ENCODE data around the gene CHRNE. TPM values are rescaled to one million over a fixed set of nuclear protein-coding genes. Genes with fewer than 3 reads are reported as not detected.

CHRNE gene
- total and polyA plus RNA-seq, 2 of the 8 experiments (the other 6 are each of a cell fraction or from before 2014, with no cell fraction given): 0.15 to 0.33 TPM

DNA sequence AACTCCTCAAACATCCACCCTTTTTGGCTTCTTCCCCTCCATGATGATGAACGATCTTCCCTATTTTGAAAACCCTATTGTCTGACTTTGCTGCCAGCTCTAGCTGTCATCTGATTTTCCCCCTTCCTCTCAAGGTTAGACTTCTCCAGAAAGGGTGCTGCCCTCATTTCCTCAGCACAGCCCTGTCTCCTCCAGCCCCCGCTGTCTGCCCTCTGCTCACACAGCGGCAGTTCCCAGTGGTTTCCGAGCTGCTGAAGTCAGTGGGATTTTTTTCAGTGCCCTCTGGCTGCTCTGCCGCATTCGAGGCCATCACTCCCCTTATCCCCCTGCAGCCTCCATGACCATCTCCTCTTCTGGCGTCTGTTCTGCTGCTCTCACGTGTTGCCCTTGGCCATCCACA, 30.1 kb downstream of the CHRNE start:
- peaks cover 0 to 2% of the 10 kb centered on the region in 2 experiments; a peak in 1 of 4 replicates for H3K79me2 ChIP-seq (ENCODE audit: control insufficient read depth in 1 of 2, insufficient read depth in 2 of 2, low read length in 2 of 2)
- no peak overlapping the region for H3K56ac ChIP-seq (replicated peaks; ENCODE audit: insufficient read length, low read depth, low read length)
- H4K8ac ChIP-seq (ENCODE audit: extremely low read depth, insufficient read depth, low read length): no peak overlapping the region
- no peak overlapping the region for H2AK5ac ChIP-seq (ENCODE audit: low read depth, low read length)
- no peak overlapping the region for H3K18ac ChIP-seq (ENCODE audit: extremely low read depth, low read length)
- H3K79me1 ChIP-seq (ENCODE audit: low read depth, low read length): peaks cover 3% of the 10 kb centered on the region; the same call in 1 of the 2 replicates
- H2AFZ ChIP-seq (ENCODE audit: low read length): no peak overlapping the region
- no peaks in the 10 kb centered on the region for H3K9me3 ChIP-seq (ENCODE audit: insufficient read depth in 2 of 2, low read depth in 1 of 2, low read length in 1 of 2)
- DNase-seq (ENCODE audit: low read depth in 1 of 2, low spot score in 2 of 2) (no peak), FAIRE-seq (no peak)
- no peak for TF ChIP-seq KDM4A (IDR thresholded peaks at IDR 0.05; ENCODE audit: low read depth, low read length, severe bottlenecking)
- TF ChIP-seq SP4 (IDR thresholded peaks at IDR 0.05; ENCODE audit: low read length): no peak
- TF ChIP-seq HDAC2 (IDR thresholded peaks at IDR 0.05; ENCODE audit: borderline replicate concordance in 1 of 2, low read depth in 2 of 2, low read length in 2 of 2): no peak
- no peak for TF ChIP-seq TBP (IDR thresholded peaks at IDR 0.05; ENCODE audit: low read depth, low read length)
- TF ChIP-seq, protein P1, sequence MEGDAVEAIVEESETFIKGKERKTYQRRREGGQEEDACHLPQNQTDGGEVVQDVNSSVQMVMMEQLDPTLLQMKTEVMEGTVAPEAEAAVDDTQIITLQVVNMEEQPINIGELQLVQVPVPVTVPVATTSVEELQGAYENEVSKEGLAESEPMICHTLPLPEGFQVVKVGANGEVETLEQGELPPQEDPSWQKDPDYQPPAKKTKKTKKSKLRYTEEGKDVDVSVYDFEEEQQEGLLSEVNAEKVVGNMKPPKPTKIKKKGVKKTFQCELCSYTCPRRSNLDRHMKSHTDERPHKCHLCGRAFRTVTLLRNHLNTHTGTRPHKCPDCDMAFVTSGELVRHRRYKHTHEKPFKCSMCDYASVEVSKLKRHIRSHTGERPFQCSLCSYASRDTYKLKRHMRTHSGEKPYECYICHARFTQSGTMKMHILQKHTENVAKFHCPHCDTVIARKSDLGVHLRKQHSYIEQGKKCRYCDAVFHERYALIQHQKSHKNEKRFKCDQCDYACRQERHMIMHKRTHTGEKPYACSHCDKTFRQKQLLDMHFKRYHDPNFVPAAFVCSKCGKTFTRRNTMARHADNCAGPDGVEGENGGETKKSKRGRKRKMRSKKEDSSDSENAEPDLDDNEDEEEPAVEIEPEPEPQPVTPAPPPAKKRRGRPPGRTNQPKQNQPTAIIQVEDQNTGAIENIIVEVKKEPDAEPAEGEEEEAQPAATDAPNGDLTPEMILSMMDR (IDR thresholded peaks at IDR 0.05; ENCODE audit: control extremely low read depth in 1 of 3, insufficient read depth in 1 of 3, low read depth in 1 of 3, low read length in 3 of 3): no peak
- TF ChIP-seq TCF12 (IDR thresholded peaks at IDR 0.05; ENCODE audit: low read depth, low read length): no peak
- TF ChIP-seq TAF7 (optimal IDR thresholded peaks at IDR 0.05; ENCODE audit: borderline replicate concordance, low read depth, low read length): no peak
- TF ChIP-seq KDM1A (IDR thresholded peaks at IDR 0.05; ENCODE audit: borderline replicate concordance, low read length): no peak
- TF ChIP-seq PHF8 (conservative IDR thresholded peaks at IDR 0.05; ENCODE audit: low read depth, low read length): no peak
- H3K4ac ChIP-seq (replicated peaks; ENCODE audit: insufficient read length, low read depth, low read length): no peak overlapping the region
- no peak overlapping the region for H2BK5ac ChIP-seq (ENCODE audit: low read depth, low read length)
- H3K4me3 ChIP-seq (ENCODE audit: extremely low read depth in 1 of 4, insufficient read depth in 2 of 4, low read depth in 3 of 4, low read length in 4 of 4): no peak overlapping the region
- no peak overlapping the region for H3K23ac ChIP-seq (ENCODE audit: insufficient read length)
- H3K27me3 ChIP-seq (replicated peaks in 1 of 4; ENCODE audit: control insufficient read depth in 3 of 4, extremely low read depth in 1 of 4, insufficient read depth in 3 of 4, low read length in 3 of 4): no peaks in the 10 kb centered on the region
- H3K27ac ChIP-seq (ENCODE audit: low read depth, low read length): no peak overlapping the region
- no peaks in the 10 kb centered on the region for H3K23me2 ChIP-seq (ENCODE audit: low read depth, low read length)
- no peak overlapping the region for H3K14ac ChIP-seq (ENCODE audit: insufficient read length)
- H2BK120ac ChIP-seq (replicated peaks; ENCODE audit: low read depth, low read length): no peak overlapping the region
- no peak overlapping the region for H2BK12ac ChIP-seq (ENCODE audit: low read depth, low read length)
- H3K9ac ChIP-seq (replicated peaks in 1 of 4; ENCODE audit: extremely low read depth in 1 of 4, low read depth in 3 of 4, low read length in 3 of 4): 0 out of 7 replicates have a peak overlapping the region, but pooled peaks of 1 of the 4 experiments have one; percentile 10
- POLR2A ChIA-PET (ENCODE audit: partially characterized antibody): interaction anchor here (0.7 to 1.5 kb wide), 3 partner anchors 13 to 64 kb away, joined by 3 to 5 read pairs (median 3); partner anchors contain the start of gene C17orf107
- 63% methylated on average over 8 of the region's 8 CpGs; no CpG with 5 or more reads in 1 of the 2 experiments for WGBS, 2 experiments (ENCODE audit: extremely low coverage in 1 of 2, insufficient coverage in 1 of 2, insufficient read length in 1 of 2, insufficient replicate concordance in 2 of 2, low coverage in 1 of 2, low lambda C conversion rate in 2 of 2, missing lambda C conversion rate in 1 of 2)
- H4K5ac ChIP-seq (ENCODE audit: insufficient read length, low read depth, low read length): no peak overlapping the region
- no peak overlapping the region for H4K91ac ChIP-seq (replicated peaks; ENCODE audit: insufficient read length, low read length)
- CTCF ChIA-PET (ENCODE audit: partially characterized antibody): interaction anchor here (1.2 to 1.4 kb wide), 3 partner anchors 8 to 24 kb away, joined by 3 read pairs; no protein-coding TSS in a partner anchor
- H4K20me1 ChIP-seq (replicated peaks in 1 of 2; ENCODE audit: control insufficient read depth in 1 of 2, insufficient read depth in 2 of 2, low read length in 2 of 2): no peaks in the 10 kb centered on the region
- H2BK15ac ChIP-seq (ENCODE audit: low read length): no peak overlapping the region
- peaks cover 0 to 7% (median 4%) of the 10 kb centered on the region in 4 experiments; a peak in 6 of 7 replicates for H3K4me1 ChIP-seq (replicated peaks in 1 of 4; ENCODE audit: control insufficient read depth in 3 of 4, insufficient read depth in 4 of 4, low read length in 3 of 4)
- H2BK20ac ChIP-seq (ENCODE audit: low read length): no peak overlapping the region
- H3K4me2 ChIP-seq (ENCODE audit: insufficient read depth in 1 of 2, low read depth in 2 of 2, low read length in 2 of 2): no peak overlapping the region; a peak in 1 of 4 replicates
- no peaks in the 10 kb centered on the region for H3K36me3 ChIP-seq (ENCODE audit: control insufficient read depth in 2 of 4, insufficient read depth in 4 of 4, low read length in 3 of 4)

Data from H1 (cell line).